Small intestine (tissue), 7 donors: ENCODE measurements around the gene TGM2. TPM values are rescaled to one million over a fixed set of nuclear protein-coding genes. Genes with fewer than 3 reads are reported as not detected.

Experiments used
- DNase-seq, 2 donors: peaks; one replicate each; pipeline versions ENCODE4 v3.0.0 to v3.0.0-alpha.2; 2013
- FAIRE-seq: peaks from 2 replicates; lab custom pipeline; 2012; peaks lifted over from hg19 to GRCh38; lab: Jason Lieb, UNC
- H3K27ac ChIP-seq, 3 donors: one replicate each; pipeline ENCODE4 v1.5.1; 2013; ENCODE audit warnings: low read length in 2 of 3, mild to moderate bottlenecking in 2 of 3, control low read depth in 1 of 3, inconsistent platforms in 1 of 3, low read depth in 1 of 3, moderate library complexity in 1 of 3
- H3K27me3 ChIP-seq, 3 donors: one replicate each; pipeline ENCODE4 v1.6.1; 2013; ENCODE audit warnings: low read length in 3 of 3, inconsistent platforms in 1 of 3; ENCODE audit not compliant: control insufficient read depth in 3 of 3, insufficient read depth in 3 of 3
- H3K36me3 ChIP-seq, 3 donors: one replicate each; pipeline ENCODE4 v1.6.1; 2013; ENCODE audit warnings: low read length in 3 of 3, inconsistent platforms in 1 of 3, low read depth in 1 of 3, mild to moderate bottlenecking in 1 of 3, moderate library complexity in 1 of 3; ENCODE audit not compliant: control insufficient read depth in 3 of 3, insufficient read depth in 2 of 3
- H3K4me1 ChIP-seq, 3 donors: one replicate each; pipeline ENCODE4 v1.6.1; 2013; ENCODE audit warnings: low read length in 2 of 3, inconsistent platforms in 1 of 3, low read depth in 1 of 3, mild to moderate bottlenecking in 1 of 3, moderate library complexity in 1 of 3; ENCODE audit not compliant: control insufficient read depth in 3 of 3, insufficient read depth in 2 of 3
- H3K4me3 ChIP-seq, 3 donors: one replicate each; pipeline ENCODE4 v1.5.1; 2013; ENCODE audit warnings: low read length in 3 of 3, control low read depth in 1 of 3, inconsistent platforms in 1 of 3, low read depth in 1 of 3, mild to moderate bottlenecking in 1 of 3, moderate library complexity in 1 of 3
- H3K9me3 ChIP-seq, 2 donors: one replicate each; pipeline ENCODE4 v1.6.1; 2013; ENCODE audit warnings: low read depth in 1 of 2, low read length in 1 of 2; ENCODE audit not compliant: control insufficient read depth in 2 of 2, insufficient read depth in 1 of 2
- WGBS, 3 donors: extraction: QIAGEN DNeasy Blood & Tissue Kit; methylation state at CpG; one replicate each; pipeline ENCODE4 v1.1.7; 2013; 5-methylcytosine and 5-hydroxymethylcytosine counted together
- polyA plus RNA-seq, 4 donors: library from polyadenylated mRNA; stranded (reverse) in 3 of 4; unstranded in 1 of 4; fragments of 200-250 nt in 3 of 4; fragments of 120-200 nt in 1 of 4; gene quantifications; one replicate each; pipeline versions ENCODE4 v1.2.1 to v1.2.3, GENCODE V29; 2013
- donor health status: healthy with polysubstance abuse.
- donor health status: control.
- donor health status: control.
- donor health status: Bipolar disorder and iron deficiency.
- donor health status: healthy.

TGM2 gene
- polyA plus RNA-seq, 4 donors: 19.7 to 332 (median 59.1) TPM

- DNase-seq (no peak), FAIRE-seq (no peak)
- Histone ChIP-seq H3K4me1 (no peaks in the 10 kb centered on the region), H3K27ac (no peak overlapping the region), H3K27me3 (peaks cover 0 to 4% (median 0%) of the 10 kb centered on the region in 3 donors), H3K36me3 (no peaks in the 10 kb centered on the region), H3K4me3 (no peak overlapping the region), H3K9me3 (no peaks in the 10 kb centered on the region)
- 81 to 95% (median 87%) methylated on average over 3 of the region's 3 CpGs for WGBS, 3 donors
Measured at GRCh38 chr20:38209736-38210405, 44.8 kb upstream of the TGM2 start.

GRCh38 chr20:38209054-38209675 is 44.1 kb upstream of the TGM2 start:
- no peak for DNase-seq
- H3K36me3 ChIP-seq: no peaks in the 10 kb centered on the region
- no peaks in the 10 kb centered on the region for H3K4me1 ChIP-seq
- H3K9me3 ChIP-seq: no peaks in the 10 kb centered on the region
- WGBS, 3 donors: 64 to 73% (median 69%) methylated on average over 4 of the region's 4 CpGs
- no peak for FAIRE-seq
- no peak overlapping the region for H3K4me3 ChIP-seq
- H3K27ac ChIP-seq: no peak overlapping the region
- peaks cover 0 to 4% (median 0%) of the 10 kb centered on the region in 3 donors for H3K27me3 ChIP-seq

GRCh38 chr20:38208523-38208922 is 43.5 kb upstream of the TGM2 start:
- no peak for DNase-seq
- Histone ChIP-seq H3K27me3 (peaks cover 0 to 4% (median 0%) of the 10 kb centered on the region in 3 donors), H3K9me3 (no peaks in the 10 kb centered on the region), H3K27ac (no peak overlapping the region), H3K4me1 (no peaks in the 10 kb centered on the region), H3K36me3 (no peaks in the 10 kb centered on the region), H3K4me3 (no peak overlapping the region)
- no peak for FAIRE-seq
- 79 to 93% (median 89%) methylated on average over 3 of the region's 3 CpGs for WGBS, 3 donors

GRCh38 chr20:38208088-38208487 is 43.0 kb upstream of the TGM2 start:
- Histone ChIP-seq H3K9me3 (no peaks in the 10 kb centered on the region), H3K4me1 (no peaks in the 10 kb centered on the region), H3K27ac (no peak overlapping the region), H3K4me3 (no peak overlapping the region), H3K36me3 (no peaks in the 10 kb centered on the region), H3K27me3 (peaks cover 0 to 4% (median 0%) of the 10 kb centered on the region in 3 donors)
- DNase-seq (no peak), FAIRE-seq (no peak)
- 47 to 83% (median 65%) methylated on average over 1 of the region's 1 CpG for whole genome bisulfite sequencing, 3 donors

- WGBS, 3 donors: 60 to 89% (median 76%) methylated on average over 2 of the region's 2 CpGs
- H3K27ac ChIP-seq: no peak overlapping the region
- no peak overlapping the region for H3K4me3 ChIP-seq
- no peaks in the 10 kb centered on the region for H3K36me3 ChIP-seq
- no peak for DNase-seq
- peaks cover 0 to 4% (median 0%) of the 10 kb centered on the region in 3 donors for H3K27me3 ChIP-seq
- no peaks in the 10 kb centered on the region for H3K9me3 ChIP-seq
- FAIRE-seq: no peak
- H3K4me1 ChIP-seq: no peaks in the 10 kb centered on the region
Measured at GRCh38 chr20:38207621-38208020, 42.6 kb upstream of the TGM2 start.

- DNase-seq: no peak
- Histone ChIP-seq H3K4me3 (no peak overlapping the region), H3K4me1 (no peaks in the 10 kb centered on the region), H3K36me3 (no peaks in the 10 kb centered on the region), H3K27me3 (peaks cover 0 to 4% (median 0%) of the 10 kb centered on the region in 3 donors), H3K9me3 (no peaks in the 10 kb centered on the region), H3K27ac (no peak overlapping the region)
- 59 to 63% (median 61%) methylated on average over 3 of the region's 3 CpGs for WGBS, 3 donors
- no peak for FAIRE-seq
Measured at GRCh38 chr20:38205001-38205400, 39.9 kb upstream of the TGM2 start.

- no peaks in the 10 kb centered on the region for H3K4me1 ChIP-seq
- H3K27me3 ChIP-seq: no peaks in the 10 kb centered on the region
- H3K4me3 ChIP-seq: no peak overlapping the region
- DNase-seq (no peak), FAIRE-seq (no peak)
- no peak overlapping the region for H3K27ac ChIP-seq
- no peaks in the 10 kb centered on the region for H3K36me3 ChIP-seq
- no peaks in the 10 kb centered on the region for H3K9me3 ChIP-seq
- WGBS, 3 donors: 74 to 80% (median 77%) methylated on average over 2 of the region's 2 CpGs
Measured at GRCh38 chr20:38203981-38204357, 38.9 kb upstream of the TGM2 start.

GRCh38 chr20:38203337-38203980 is 38.4 kb upstream of the TGM2 start:
- no peak overlapping the region for H3K27ac ChIP-seq
- no peak overlapping the region for H3K4me3 ChIP-seq
- 66 to 80% (median 68%) methylated on average over 6 of the region's 6 CpGs for WGBS, 3 donors
- no peaks in the 10 kb centered on the region for H3K36me3 ChIP-seq
- DNase-seq (no peak), FAIRE-seq (no peak)
- H3K27me3 ChIP-seq: no peaks in the 10 kb centered on the region
- no peaks in the 10 kb centered on the region for H3K4me1 ChIP-seq
- H3K9me3 ChIP-seq: no peaks in the 10 kb centered on the region
